HG03432 (cell line): ENCODE data around the gene AGBL4.

Source experiments
- ATAC-seq: cut with Tn5 transposase; IDR thresholded peaks from one replicate; pipeline ENCODE4 v1.9.1; 2021; ENCODE audit warnings: mild to moderate bottlenecking, moderate library complexity; ENCODE audit not compliant: unreplicated experiment

Gene AGBL4

GRCh38 chr1:48619539-48619938 is 1404.2 kb downstream of the AGBL4 start:
- no peak for ATAC-seq

- ATAC-seq = no peak
Measured at GRCh38 chr1:48617252-48617651, 1406.5 kb downstream of the AGBL4 start.

- ATAC-seq = no peak
Measured at GRCh38 chr1:48616710-48617109, 1407.0 kb downstream of the AGBL4 start.

GRCh38 chr1:48611841-48612240 is 1411.9 kb downstream of the AGBL4 start:
- no peak for ATAC-seq

- ATAC-seq = no peak
Measured at GRCh38 chr1:48610628-48611542, 1412.9 kb downstream of the AGBL4 start.

- ATAC-seq = no peak
Measured at GRCh38 chr1:48608882-48609281, 1414.9 kb downstream of the AGBL4 start.

- no peak for ATAC-seq
Measured at GRCh38 chr1:48603222-48603621, 1420.5 kb downstream of the AGBL4 start.

GRCh38 chr1:48602349-48602748 is 1421.4 kb downstream of the AGBL4 start:
- no peak for ATAC-seq

GRCh38 chr1:48600182-48600581 is 1423.6 kb downstream of the AGBL4 start:
- no peak for ATAC-seq

GRCh38 chr1:48597663-48598062 is 1426.1 kb downstream of the AGBL4 start:
- ATAC-seq = no peak

- no peak for ATAC-seq
Measured at GRCh38 chr1:48596046-48596445, 1427.7 kb downstream of the AGBL4 start.

GRCh38 chr1:48595613-48596012 is 1428.1 kb downstream of the AGBL4 start:
- no peak for ATAC-seq

- no peak for ATAC-seq
Measured at GRCh38 chr1:48592330-48592729, 1431.4 kb downstream of the AGBL4 start.

GRCh38 chr1:48591181-48591580 is 1432.6 kb downstream of the AGBL4 start:
- no peak for ATAC-seq

GRCh38 chr1:48588061-48588460 is 1435.7 kb downstream of the AGBL4 start:
- ATAC-seq = no peak

- ATAC-seq = no peak
Measured at GRCh38 chr1:48582408-48582807, 1441.3 kb downstream of the AGBL4 start.

- ATAC-seq = no peak
Measured at GRCh38 chr1:48581270-48581669, 1442.5 kb downstream of the AGBL4 start.

GRCh38 chr1:48576565-48576964 is 1447.2 kb downstream of the AGBL4 start:
- no peak for ATAC-seq

GRCh38 chr1:48572646-48573258 is 1451.0 kb downstream of the AGBL4 start:
- ATAC-seq = peak; percentile 74

GRCh38 chr1:48572134-48572533 is 1451.6 kb downstream of the AGBL4 start:
- no peak for ATAC-seq

GRCh38 chr1:48571303-48571987 is 1452.3 kb downstream of the AGBL4 start:
- no peak for ATAC-seq

- no peak for ATAC-seq
Measured at GRCh38 chr1:48570568-48570967, 1453.2 kb downstream of the AGBL4 start.
